ENCODE measurements around the gene CABP1.
"Not testable (repeated sequence)": the region's sequence is repeated elsewhere in the genome, so short reads cannot be mapped to it uniquely, and the experiment has no call there.

Gene CABP1

DNA sequence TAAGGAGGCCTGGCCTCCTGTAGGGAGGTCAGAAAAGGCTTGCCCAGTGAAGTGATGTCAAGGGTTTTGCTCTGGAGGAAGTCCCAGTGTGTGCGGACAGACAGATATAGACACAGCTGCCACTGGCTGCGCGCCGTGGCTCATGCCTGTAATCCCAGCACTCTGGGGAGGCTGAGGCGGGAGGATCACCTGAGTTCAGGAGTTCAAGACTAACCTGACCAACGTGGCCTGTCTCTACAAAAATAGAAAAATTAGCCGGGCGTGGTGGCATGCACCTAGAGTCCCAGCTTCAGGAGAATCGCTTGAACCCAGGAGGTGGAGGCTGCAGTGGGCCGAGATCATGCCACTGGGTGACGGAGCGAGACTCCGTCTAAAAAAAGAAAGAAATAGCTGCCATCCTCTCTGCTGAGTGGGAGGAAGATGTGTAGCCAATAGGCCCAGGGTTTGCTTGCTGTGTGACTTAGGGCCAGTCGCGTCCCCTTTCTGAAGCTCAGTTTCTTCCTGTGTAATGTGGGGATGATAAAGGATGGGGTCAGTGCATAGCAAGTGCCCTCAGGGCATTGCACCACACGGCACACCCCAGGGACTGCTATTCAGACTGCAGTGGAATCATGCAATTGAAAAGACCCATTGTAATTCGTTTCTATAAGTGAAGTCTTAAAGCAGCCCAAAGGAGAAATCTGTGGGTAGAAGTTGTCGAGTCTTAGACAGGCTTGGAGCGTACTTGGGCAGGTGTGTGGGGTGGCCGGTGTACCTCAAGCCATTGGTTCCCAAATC is 27.9 kb downstream of the CABP1 start:
- no peaks in the 10 kb centered on the region for H3F3A ChIP-seq (ENCODE audit: insufficient read depth, low read length)
- H3K79me2 ChIP-seq (ENCODE audit: low read length), result no peaks in the 10 kb centered on the region
- no peak overlapping the region for H3K9ac ChIP-seq (ENCODE audit: low read length)
- no peaks in the 10 kb centered on the region for H3K36me3 ChIP-seq (replicated peaks; ENCODE audit: insufficient read depth, low read length)
- no peaks in the 10 kb centered on the region for H3K9me2 ChIP-seq (replicated peaks; ENCODE audit: insufficient read depth, low read length)
- no peaks in the 10 kb centered on the region for H3K9me3 ChIP-seq (replicated peaks; ENCODE audit: insufficient read depth, low read length)
- TF ChIP-seq, protein P1, sequence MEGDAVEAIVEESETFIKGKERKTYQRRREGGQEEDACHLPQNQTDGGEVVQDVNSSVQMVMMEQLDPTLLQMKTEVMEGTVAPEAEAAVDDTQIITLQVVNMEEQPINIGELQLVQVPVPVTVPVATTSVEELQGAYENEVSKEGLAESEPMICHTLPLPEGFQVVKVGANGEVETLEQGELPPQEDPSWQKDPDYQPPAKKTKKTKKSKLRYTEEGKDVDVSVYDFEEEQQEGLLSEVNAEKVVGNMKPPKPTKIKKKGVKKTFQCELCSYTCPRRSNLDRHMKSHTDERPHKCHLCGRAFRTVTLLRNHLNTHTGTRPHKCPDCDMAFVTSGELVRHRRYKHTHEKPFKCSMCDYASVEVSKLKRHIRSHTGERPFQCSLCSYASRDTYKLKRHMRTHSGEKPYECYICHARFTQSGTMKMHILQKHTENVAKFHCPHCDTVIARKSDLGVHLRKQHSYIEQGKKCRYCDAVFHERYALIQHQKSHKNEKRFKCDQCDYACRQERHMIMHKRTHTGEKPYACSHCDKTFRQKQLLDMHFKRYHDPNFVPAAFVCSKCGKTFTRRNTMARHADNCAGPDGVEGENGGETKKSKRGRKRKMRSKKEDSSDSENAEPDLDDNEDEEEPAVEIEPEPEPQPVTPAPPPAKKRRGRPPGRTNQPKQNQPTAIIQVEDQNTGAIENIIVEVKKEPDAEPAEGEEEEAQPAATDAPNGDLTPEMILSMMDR (IDR thresholded peaks at IDR 0.05; ENCODE audit: low read length), result no peak
- TF ChIP-seq EZH2 (optimal IDR thresholded peaks at IDR 0.05; ENCODE audit: low read depth, low read length) (no peak), EZH2phosphoT487 (IDR thresholded peaks at IDR 0.05; ENCODE audit: low read length) (no peak)
- no peak overlapping the region for H3K27ac ChIP-seq (ENCODE audit: low read length)
- H3K4me2 ChIP-seq (ENCODE audit: low read depth, low read length), result no peak overlapping the region
- no peaks in the 10 kb centered on the region for H4K20me1 ChIP-seq (ENCODE audit: insufficient read depth, low read length)
- no peaks in the 10 kb centered on the region for H3K4me1 ChIP-seq (ENCODE audit: low read length)
- no peak overlapping the region for H3K4me3 ChIP-seq (ENCODE audit: low read length)
- no peak for DNase-seq
- no peaks in the 10 kb centered on the region for H3K27me3 ChIP-seq (replicated peaks; ENCODE audit: insufficient read depth, low read length)
- no peak overlapping the region for H2AFZ ChIP-seq (ENCODE audit: low read length)

DNA sequence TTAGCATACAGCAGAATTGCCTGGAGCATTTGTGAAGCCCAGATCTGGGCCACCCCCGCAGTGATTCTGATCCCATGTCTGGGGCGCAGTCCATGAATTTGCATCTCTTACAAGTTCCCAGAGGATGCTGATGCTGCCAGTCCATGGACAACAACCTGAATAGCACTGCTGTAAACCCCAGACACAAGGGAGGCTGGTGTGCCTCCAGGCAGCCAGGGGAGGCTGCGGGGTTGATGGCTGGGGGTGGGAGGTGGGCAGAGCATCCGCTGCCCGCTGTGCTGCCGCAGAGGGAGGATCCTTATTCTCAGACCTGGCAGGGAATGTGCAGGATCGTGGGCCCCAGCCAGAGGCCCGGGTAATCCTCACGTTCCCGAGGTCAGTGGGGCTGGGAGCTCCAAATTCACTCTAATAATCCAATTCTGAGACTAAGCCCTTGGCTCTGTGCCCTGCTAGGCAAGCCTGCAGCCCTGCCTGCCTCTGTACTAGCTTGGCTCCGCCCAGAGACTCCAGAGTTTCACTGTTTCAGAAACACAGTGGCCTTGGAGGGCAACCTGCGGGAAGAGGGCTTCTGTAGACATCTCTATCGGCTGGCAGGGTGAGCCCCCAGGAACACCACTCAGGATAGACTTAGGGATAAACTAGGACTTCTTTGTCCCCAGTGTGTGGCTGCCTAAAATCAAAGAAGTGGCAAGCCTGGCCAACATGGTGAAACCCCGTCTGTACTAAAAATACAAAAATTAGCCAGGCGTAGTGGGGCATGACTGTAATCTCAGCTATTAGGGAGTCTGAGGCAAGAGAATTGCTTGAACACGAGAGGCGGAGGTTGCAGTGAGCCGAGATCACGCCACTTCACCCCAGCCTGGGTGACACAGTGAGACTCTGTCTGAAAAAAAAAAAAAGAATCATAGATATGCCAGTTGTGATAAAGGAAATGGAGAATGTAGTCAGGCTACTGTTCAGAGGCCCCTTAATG is 28.7 kb downstream of the CABP1 start:
- H3K79me2 ChIP-seq (ENCODE audit: low read length), result no peaks in the 10 kb centered on the region
- H3F3A ChIP-seq (ENCODE audit: insufficient read depth, low read length), result no peaks in the 10 kb centered on the region
- H3K27ac ChIP-seq (ENCODE audit: low read length), result no peak overlapping the region
- no peak overlapping the region for H3K4me2 ChIP-seq (ENCODE audit: low read depth, low read length)
- no peak for DNase-seq
- TF ChIP-seq, protein P1 (IDR thresholded peaks at IDR 0.05; ENCODE audit: low read length), result no peak
- TF ChIP-seq EZH2 (optimal IDR thresholded peaks at IDR 0.05; ENCODE audit: low read depth, low read length) (no peak), EZH2phosphoT487 (IDR thresholded peaks at IDR 0.05; ENCODE audit: low read length) (no peak)
- H3K4me1 ChIP-seq (ENCODE audit: low read length), result no peaks in the 10 kb centered on the region
- no peak overlapping the region for H3K9ac ChIP-seq (ENCODE audit: low read length)
- no peaks in the 10 kb centered on the region for H3K9me2 ChIP-seq (replicated peaks; ENCODE audit: insufficient read depth, low read length)
- H4K20me1 ChIP-seq (ENCODE audit: insufficient read depth, low read length), result no peaks in the 10 kb centered on the region
- H3K27me3 ChIP-seq (replicated peaks; ENCODE audit: insufficient read depth, low read length), result no peaks in the 10 kb centered on the region
- no peaks in the 10 kb centered on the region for H3K36me3 ChIP-seq (replicated peaks; ENCODE audit: insufficient read depth, low read length)
- H3K4me3 ChIP-seq (ENCODE audit: low read length), result no peak overlapping the region
- H2AFZ ChIP-seq (ENCODE audit: low read length), result no peak overlapping the region
- no peaks in the 10 kb centered on the region for H3K9me3 ChIP-seq (replicated peaks; ENCODE audit: insufficient read depth, low read length)

DNA sequence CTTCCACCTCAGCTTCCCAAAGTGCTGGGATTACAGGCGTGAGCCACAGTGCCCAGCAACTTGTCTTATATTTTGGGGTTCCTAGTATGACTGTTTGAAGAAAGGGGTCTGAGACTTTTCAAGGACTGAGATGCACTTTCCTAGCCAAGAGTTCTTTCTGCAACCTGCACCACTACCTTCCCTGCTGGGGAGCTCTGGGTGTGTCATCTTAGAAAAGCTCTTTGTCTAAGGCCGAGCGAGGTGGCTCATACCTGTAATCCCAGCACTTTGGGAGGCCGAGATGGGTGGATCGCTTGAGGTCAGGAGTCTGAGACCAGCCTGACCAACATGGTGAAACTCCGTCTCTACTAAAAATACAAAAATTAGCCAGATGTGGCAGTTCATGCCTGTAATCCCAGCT is 29.8 kb downstream of the CABP1 start:
- not testable (repeated sequence) for H3K27me3 ChIP-seq (replicated peaks; ENCODE audit: insufficient read depth, low read length); H3K79me2 ChIP-seq (ENCODE audit: low read length); H3K4me3 ChIP-seq (ENCODE audit: low read length); H3K9me3 ChIP-seq (replicated peaks; ENCODE audit: insufficient read depth, low read length); H3K4me1 ChIP-seq (ENCODE audit: low read length); H3K9ac ChIP-seq (ENCODE audit: low read length); H3K27ac ChIP-seq (ENCODE audit: low read length); DNase-seq; H4K20me1 ChIP-seq (ENCODE audit: insufficient read depth, low read length); H3F3A ChIP-seq (ENCODE audit: insufficient read depth, low read length); H3K9me2 ChIP-seq (replicated peaks; ENCODE audit: insufficient read depth, low read length); H2AFZ ChIP-seq (ENCODE audit: low read length); H3K36me3 ChIP-seq (replicated peaks; ENCODE audit: insufficient read depth, low read length); H3K4me2 ChIP-seq (ENCODE audit: low read depth, low read length)

Data from MM.1S (cell line).